Type B pancreatic cell (in vitro differentiated cells): ENCODE results near the gene C20orf173. TPM values are rescaled to one million over a fixed set of nuclear protein-coding genes. Genes with fewer than 3 reads are reported as not detected.
A peak's percentile ranks its signal among the peaks of the same experiment; 100 is the strongest.

Experiments used
- DNase-seq: peaks from one replicate; pipeline ENCODE4 v3.0.0; 2021; ENCODE audit warnings: mixed read lengths; ENCODE audit not compliant: unreplicated experiment; ENCODE audit errors: extremely low spot score
- H3K27ac Mint-ChIP-seq: 2 replicates; pipeline ENCODE4 v1.8.0; 2021; ENCODE audit warnings: mild to moderate bottlenecking, mixed read lengths
- H3K27me3 Mint-ChIP-seq: 2 replicates; pipeline ENCODE4 v1.8.0; 2021; ENCODE audit warnings: mixed read lengths
- H3K36me3 Mint-ChIP-seq: 2 replicates; pipeline ENCODE4 v1.8.0; 2021; ENCODE audit warnings: mixed read lengths
- H3K4me1 Mint-ChIP-seq: one replicate; pipeline ENCODE4 v1.8.0; 2021; ENCODE audit warnings: mixed read lengths; ENCODE audit not compliant: unreplicated experiment
- H3K4me3 Mint-ChIP-seq: 2 replicates; pipeline ENCODE4 v1.8.0; 2021; ENCODE audit warnings: mild to moderate bottlenecking, mixed read lengths
- H3K9me3 Mint-ChIP-seq: 2 replicates; pipeline ENCODE4 v1.8.0; 2021; ENCODE audit warnings: mixed read lengths
- CTCF ChIP-seq: fragments of 200-600 bp; sonication (generic); conservative IDR thresholded peaks from 2 replicates; pipeline ENCODE4 v1.5.0; 2021; ENCODE audit warnings: antibody characterized with exemption, mild to moderate bottlenecking
- long read RNA-seq: library from polyadenylated mRNA; unstranded; transcript quantifications from one replicate; pipeline ENCODE4 v2.0.0, GENCODE V29; 2020
- total RNA-seq: library from RNA; stranded (reverse); gene quantifications from 2 replicates; pipeline ENCODE4 v1.2.1, GENCODE V29; 2021; ENCODE audit warnings: low replicate concordance

Gene C20orf173
- total RNA-seq = not detected in 2 replicates
- long read RNA-seq = 0 reads

- H3K4me3 Mint-ChIP-seq = no peak within 1 kb of the TSS
- no peak within 1 kb of the TSS for H3K27ac Mint-ChIP-seq
- no peaks in the 10 kb centered on the region for H3K36me3 Mint-ChIP-seq
- no peaks in the 10 kb centered on the region for H3K9me3 Mint-ChIP-seq
- no peaks in the 10 kb centered on the region for H3K27me3 Mint-ChIP-seq
- no peak for TF ChIP-seq CTCF
- no peaks in the 10 kb centered on the region for H3K4me1 Mint-ChIP-seq
- no peak for DNase-seq
Observed at GRCh38 chr20:35529552-35529951, at the start of gene C20orf173. TSS of gene C20orf173 (minus strand) at chr20:35529652. CDS start at chr20:35529373, 279 bp downstream.

GRCh38 chr20:35579196-35579595 lies 49.7 kb upstream of the C20orf173 start:
- no peaks in the 10 kb centered on the region for H3K27me3 Mint-ChIP-seq
- H3K9me3 Mint-ChIP-seq = peaks cover 2% of the 10 kb centered on the region
- no peak for DNase-seq
- H3K4me1 Mint-ChIP-seq = no peaks in the 10 kb centered on the region
- H3K4me3 Mint-ChIP-seq = no peak overlapping the region
- H3K27ac Mint-ChIP-seq = no peak overlapping the region
- no peaks in the 10 kb centered on the region for H3K36me3 Mint-ChIP-seq
- TF ChIP-seq CTCF = no peak

- Mint-ChIP-seq H3K4me1 (no peaks in the 10 kb centered on the region), H3K4me3 (no peak overlapping the region)
Observed at GRCh38 chr20:35578469-35578868, 49.0 kb upstream of the C20orf173 start.

GRCh38 chr20:35576816-35577215 lies 47.4 kb upstream of the C20orf173 start:
- DNase-seq = no peak
- H3K4me1 Mint-ChIP-seq = no peaks in the 10 kb centered on the region

More at GRCh38 chr20:35578469-35578868, 49.0 kb upstream of the C20orf173 start:
- Mint-ChIP-seq H3K36me3 (no peaks in the 10 kb centered on the region), H3K27ac (no peak overlapping the region), H3K27me3 (no peaks in the 10 kb centered on the region), H3K9me3 (peaks cover 5% of the 10 kb centered on the region)
- DNase-seq = no peak
- TF ChIP-seq CTCF = no peak

GRCh38 chr20:35575958-35576357 lies 46.5 kb upstream of the C20orf173 start:
- H3K27me3 Mint-ChIP-seq = no peaks in the 10 kb centered on the region
- no peaks in the 10 kb centered on the region for H3K36me3 Mint-ChIP-seq
- no peak for TF ChIP-seq CTCF
- no peak for DNase-seq
- no peak overlapping the region for H3K4me3 Mint-ChIP-seq
- peak overlapping the region; percentile 71 for H3K27ac Mint-ChIP-seq
- no peaks in the 10 kb centered on the region for H3K4me1 Mint-ChIP-seq
- H3K9me3 Mint-ChIP-seq = peaks cover 5% of the 10 kb centered on the region

More at GRCh38 chr20:35576816-35577215, 47.4 kb upstream of the C20orf173 start:
- peaks cover 5% of the 10 kb centered on the region for H3K9me3 Mint-ChIP-seq
- no peaks in the 10 kb centered on the region for H3K36me3 Mint-ChIP-seq
- no peak overlapping the region for H3K27ac Mint-ChIP-seq
- H3K27me3 Mint-ChIP-seq = no peaks in the 10 kb centered on the region
- TF ChIP-seq CTCF = no peak
- H3K4me3 Mint-ChIP-seq = no peak overlapping the region

- no peak overlapping the region for H3K4me3 Mint-ChIP-seq
- H3K27me3 Mint-ChIP-seq = no peaks in the 10 kb centered on the region
- H3K27ac Mint-ChIP-seq = no peak overlapping the region
- H3K4me1 Mint-ChIP-seq = no peaks in the 10 kb centered on the region
- no peak for TF ChIP-seq CTCF
- no peaks in the 10 kb centered on the region for H3K36me3 Mint-ChIP-seq
- DNase-seq = no peak
- peaks cover 5% of the 10 kb centered on the region for H3K9me3 Mint-ChIP-seq
Observed at GRCh38 chr20:35572838-35573237, 43.4 kb upstream of the C20orf173 start.
